Measurements from ENCODE around the gene SIL1.
A peak's percentile ranks its signal among the peaks of the same experiment; 100 is the strongest.
"Not testable (repeated sequence)": the region's sequence is repeated elsewhere in the genome, so short reads cannot be mapped to it uniquely, and the experiment has no call there.

The SIL1 gene

DNA sequence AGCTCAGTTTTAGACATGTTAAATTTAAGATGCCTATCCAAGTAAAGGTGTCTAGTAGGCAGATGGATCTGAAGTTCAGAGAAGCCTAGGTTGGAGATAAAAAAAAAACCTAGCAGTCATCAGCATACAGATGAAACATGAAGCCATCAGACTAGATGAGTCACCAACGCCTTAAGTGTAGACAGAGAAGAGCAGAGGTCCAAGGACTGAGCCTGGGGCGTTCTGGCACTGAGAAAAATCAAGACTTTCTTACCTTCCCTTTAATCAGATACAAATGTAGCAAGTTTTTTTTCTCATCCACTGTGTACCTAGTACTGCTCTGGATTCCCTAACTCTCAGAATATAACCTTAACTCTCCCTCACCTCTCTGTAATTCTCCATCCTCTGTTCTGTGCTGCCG, 97.3 kb downstream of the SIL1 start:
- no peak for DNase-seq

- DNase-seq = no peak
Observed at GRCh38 chr5:139094154-139095131, 103.7 kb downstream of the SIL1 start.

DNA sequence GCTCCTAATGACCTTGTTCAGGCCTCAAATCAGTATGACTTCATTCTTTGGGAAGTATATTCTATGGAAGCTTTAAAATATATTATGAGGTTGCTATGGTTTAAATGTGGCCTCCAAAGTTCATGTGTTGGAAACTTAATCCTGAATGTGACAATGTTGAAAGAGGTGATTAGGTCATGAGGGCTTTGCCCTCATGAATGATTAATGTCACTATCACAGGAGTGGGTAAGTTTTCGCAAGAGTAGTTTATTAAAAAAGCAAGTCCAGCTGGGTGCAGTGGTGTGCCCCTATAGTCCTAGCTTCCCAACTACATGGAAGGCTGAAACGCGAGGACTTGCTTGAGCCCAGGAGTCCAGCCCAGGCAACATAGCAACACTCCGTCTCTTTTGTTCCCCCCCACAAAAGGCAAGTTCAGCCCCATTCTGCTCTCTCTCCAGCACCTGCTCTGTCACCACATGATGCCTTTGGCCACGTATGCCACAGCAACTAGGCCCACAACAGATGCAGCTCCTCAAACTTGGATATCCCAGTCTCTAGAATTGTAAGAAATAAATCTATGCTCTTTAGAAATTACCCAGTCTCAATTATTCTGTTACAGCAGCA, 105.3 kb downstream of the SIL1 start:
- no peak for DNase-seq

DNA sequence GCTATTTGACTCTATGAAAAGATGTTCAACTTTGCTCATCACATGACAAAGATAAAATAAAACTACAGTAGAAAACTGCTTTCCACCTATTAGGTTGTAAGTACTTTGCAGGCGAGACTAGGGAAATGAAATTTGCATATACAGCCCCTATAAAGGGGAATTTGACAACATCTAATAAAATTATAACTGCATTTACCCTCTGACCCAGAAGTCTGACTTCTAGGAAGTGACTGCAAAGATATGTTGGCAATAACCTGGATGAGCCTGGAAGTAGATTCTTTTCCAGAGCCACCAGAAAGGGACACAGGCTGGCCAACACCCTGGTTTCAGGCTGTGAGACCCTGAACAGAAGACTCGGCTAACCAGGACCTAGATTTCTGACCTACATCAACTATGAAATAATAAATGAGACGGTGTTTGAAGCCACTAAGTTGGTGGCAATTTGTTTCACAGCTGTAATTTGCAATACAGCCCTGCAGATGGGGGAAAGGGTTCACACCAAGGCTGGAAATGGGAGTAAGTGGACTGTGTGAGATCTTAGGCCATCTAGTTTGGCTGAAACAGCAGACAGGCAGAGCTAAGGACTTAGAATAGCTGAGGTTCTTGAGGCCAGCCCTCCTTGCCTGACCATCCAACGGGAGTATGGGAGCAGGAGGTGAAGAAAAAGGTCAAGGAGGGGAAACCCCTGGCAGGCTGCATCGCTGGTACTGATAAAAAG, 106.6 kb downstream of the SIL1 start:
- DNase-seq = peak; percentile 16

DNA sequence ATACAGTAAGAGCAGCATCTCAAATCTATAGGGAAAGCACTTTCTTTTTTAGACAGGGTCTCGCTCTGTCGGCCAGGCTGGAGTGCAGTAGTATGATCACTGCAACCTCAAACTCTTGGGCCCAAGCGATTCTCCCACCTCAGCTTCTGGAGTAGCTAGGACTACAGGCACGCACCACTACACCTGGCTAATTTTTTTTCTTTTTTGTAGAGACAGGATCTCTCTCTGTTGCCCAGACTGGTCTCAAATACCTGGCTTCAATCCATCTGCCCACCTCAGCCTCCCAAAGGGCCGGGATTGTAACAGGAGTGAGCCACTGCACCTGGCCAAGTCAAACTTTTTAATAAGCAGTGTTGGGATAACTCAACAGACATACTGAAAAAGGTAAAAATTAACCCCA, 107.6 kb downstream of the SIL1 start:
- DNase-seq = no peak

GRCh38 chr5:139088024-139088423, 110.1 kb downstream of the SIL1 start:
- DNase-seq = no peak

DNA sequence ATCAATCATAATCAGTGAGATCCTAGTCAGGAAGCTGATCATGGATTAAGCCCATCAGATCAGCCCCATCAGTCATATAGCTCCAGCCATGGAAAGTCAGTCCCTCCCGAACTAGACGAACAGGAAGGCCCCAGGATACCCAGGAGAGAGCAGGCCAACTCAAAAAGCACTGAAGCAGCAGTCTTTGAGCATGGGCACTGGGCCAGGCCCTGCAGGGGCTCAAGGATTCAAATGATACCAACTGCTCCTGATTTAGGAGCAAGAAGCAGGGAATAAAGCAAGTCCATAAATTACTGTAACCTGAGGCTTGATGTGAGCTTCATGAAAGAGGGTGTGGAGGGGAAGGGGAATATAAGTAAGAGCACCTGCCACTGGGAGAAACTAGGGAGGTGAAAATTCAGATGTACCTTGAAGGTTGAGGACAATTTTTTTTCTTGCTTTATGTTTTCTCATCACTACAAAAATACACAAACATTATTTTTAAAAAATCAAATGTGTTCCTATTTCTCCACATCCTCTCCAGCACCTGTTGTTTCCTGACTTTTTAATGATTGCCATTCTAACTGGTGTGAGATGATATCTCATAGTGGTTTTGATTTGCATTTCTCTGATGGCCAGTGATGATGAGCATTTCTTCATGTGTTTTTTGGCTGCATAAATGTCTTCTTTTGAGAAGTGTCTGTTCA, 115.2 kb downstream of the SIL1 start:
- no peak for DNase-seq

- no peak for DNase-seq
Observed at GRCh38 chr5:139079991-139080610, 118.1 kb downstream of the SIL1 start.

- DNase-seq = no peak
Observed at GRCh38 chr5:139079225-139079990, 118.8 kb downstream of the SIL1 start.

- no peak for DNase-seq
Observed at GRCh38 chr5:139078345-139078744, 119.8 kb downstream of the SIL1 start.

GRCh38 chr5:139077899-139078298, 120.3 kb downstream of the SIL1 start:
- no peak for DNase-seq

DNA sequence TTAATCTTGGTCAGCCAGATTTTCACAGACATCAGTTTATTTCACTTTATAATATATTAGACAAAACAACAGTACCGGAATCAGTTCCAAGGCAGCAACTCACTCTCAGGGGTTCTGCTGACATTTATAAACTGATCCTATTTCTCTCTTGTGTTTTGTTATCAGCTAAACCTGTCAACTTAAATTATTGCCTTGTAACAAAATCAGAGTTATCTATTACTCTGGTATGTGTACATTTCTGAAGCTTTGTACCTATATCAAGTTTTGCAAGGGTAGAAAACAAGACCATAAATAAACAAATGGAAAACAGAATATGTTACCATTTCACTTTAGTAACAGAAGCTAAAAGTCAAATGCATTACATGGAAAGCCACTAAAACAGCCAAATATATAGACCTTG, 122.1 kb downstream of the SIL1 start:
- DNase-seq = no peak

DNA sequence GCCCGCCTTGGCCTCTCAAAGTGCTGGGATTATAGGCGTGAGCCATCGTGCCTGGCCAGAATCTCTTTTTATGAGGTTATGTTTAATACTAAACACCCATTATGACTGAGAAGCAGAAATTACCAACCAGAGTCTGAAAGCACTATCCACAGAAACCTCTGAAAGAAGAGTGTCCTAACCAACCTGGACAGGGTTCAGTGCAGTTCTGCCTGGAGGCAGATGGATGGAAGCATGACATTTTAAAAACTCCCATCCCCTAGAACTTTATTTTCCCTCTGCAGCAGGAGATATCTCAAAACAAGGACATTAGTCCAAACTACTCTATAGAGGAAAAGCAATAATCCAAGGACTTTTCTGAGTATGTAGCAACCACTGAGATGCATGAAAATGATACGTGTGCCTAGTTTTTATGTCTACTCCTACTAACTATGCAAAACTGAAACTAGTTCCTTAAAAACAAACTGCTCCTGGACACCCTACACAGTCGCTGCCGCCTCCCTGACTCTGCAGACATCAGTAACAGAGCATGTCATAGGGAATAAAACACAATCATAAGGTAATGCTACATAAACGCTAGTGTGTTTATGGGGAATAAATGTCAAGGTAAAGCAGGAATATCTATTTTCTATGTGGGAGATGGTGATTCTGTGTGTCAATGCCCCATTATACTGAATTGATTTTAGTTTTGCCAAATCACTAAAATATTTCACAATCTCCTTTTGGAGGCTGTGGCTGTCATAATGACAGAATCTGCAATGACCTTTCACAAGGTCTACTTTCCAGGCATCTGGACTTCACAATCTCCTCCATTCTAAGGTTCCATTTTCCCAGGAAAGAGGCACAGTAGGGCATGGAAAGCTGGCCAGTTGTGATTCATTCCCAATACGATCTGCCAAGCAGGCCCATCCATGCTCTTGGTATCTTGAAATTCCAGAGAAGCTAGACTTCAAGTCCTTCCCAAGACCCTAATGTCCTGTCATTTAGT, 122.8 kb downstream of the SIL1 start:
- no peak for DNase-seq

DNA sequence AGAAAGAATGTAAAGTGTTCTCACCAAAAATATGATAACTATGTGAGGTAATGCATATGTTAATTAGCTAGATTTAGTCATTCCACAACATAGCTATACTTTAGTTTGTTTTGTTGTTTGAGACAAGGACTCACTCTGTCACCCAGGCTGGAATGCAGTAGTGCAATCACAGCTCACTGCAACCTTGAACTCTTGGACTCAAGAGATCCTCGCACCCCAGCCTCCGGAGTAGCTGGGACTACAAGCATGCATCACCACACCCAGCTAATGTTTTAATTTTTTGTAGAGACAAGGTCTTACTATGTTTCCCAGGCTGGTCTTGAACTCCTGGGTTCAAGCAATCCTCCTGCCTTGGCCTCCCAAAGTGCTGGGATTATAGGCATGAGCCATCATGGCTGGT, 124.2 kb downstream of the SIL1 start:
- not testable (repeated sequence) for DNase-seq

- DNase-seq = no peak
Observed at GRCh38 chr5:139068494-139069151, 129.5 kb downstream of the SIL1 start.

DNA sequence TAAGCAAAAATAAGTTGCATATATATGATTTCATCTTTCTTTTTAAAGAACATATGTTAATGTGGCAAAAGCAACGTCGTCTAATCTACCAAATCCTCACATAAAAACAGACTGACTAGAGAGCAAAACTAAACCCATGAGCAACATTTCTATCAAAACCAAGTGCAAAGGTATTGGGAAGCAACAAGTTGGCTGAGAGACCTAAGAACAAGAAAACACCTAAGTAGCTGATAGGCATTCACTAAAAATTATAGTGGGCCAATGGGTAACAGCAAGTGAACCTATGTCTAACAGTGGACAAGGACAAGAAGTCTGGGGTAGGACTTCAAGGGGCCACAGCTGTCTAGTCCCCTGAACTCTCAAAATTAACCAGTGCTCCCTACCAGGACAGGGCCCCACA, 130.1 kb downstream of the SIL1 start:
- DNase-seq = no peak

DNA sequence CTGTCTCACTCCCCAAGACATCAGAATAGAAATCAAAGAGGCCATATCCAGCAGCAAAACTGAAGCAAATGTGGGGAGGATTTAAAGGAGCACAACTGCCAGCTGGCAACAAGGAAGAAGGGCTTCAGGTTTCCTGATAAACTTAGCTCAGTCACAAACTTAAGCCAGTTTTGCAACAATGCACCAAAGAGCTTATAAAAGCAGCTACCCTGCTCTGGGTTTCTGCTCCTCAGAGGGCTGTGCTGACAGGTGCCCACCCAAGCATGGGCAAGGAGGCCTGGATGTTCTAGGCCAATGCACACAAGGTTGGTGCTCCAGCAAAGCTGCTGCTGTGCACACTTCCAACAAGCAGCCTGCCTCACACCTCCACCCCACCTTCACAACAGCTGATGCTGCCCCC, 132.9 kb downstream of the SIL1 start:
- no peak for DNase-seq

DNA sequence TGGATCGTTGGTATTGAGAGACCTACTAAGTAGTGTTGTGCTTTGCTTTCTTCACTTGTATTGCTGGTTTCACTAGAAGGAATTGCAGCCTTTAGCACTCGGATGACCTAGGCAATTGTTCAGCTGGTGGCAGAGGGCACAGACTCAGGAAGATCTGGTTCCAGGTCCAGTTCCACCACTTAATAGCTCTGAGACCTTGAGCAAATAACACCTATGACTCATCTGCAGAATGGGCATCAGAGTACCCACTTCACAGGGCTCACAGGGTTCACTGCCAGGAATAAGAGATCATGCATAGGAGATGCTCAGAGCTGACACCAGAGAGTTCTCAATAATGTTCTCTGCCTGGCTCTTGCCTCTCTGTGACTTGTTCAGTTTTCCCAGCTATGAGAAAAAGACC, 133.6 kb downstream of the SIL1 start:
- DNase-seq = no peak

DNA sequence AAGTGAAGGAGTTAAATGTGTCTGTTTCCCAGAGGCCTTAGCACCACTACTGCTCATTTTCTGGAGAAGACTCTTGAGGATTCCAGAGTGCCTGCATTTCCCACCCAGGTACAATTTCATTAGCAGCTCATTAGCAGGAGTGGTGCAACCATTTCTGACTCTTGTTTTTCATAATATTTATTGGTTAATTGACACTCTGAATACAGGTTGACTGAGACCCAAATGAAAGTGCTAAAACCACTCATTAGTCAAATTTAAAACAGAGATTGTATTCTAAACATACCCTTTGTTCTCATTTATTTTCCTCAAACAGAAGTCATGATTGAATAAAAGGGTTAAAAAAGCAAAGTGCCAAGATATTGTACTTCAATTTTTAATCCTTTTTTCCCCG, 134.5 kb downstream of the SIL1 start:
- no peak for DNase-seq

Data from NCI-H526 treated with DMSO at 0.1 percent for 48 hours (cell line).